ENCODE results near the gene UBALD2.
"Not testable (repeated sequence)": the region's sequence is repeated elsewhere in the genome, so short reads cannot be mapped to it uniquely, and the experiment has no call there.

Gene UBALD2

DNA sequence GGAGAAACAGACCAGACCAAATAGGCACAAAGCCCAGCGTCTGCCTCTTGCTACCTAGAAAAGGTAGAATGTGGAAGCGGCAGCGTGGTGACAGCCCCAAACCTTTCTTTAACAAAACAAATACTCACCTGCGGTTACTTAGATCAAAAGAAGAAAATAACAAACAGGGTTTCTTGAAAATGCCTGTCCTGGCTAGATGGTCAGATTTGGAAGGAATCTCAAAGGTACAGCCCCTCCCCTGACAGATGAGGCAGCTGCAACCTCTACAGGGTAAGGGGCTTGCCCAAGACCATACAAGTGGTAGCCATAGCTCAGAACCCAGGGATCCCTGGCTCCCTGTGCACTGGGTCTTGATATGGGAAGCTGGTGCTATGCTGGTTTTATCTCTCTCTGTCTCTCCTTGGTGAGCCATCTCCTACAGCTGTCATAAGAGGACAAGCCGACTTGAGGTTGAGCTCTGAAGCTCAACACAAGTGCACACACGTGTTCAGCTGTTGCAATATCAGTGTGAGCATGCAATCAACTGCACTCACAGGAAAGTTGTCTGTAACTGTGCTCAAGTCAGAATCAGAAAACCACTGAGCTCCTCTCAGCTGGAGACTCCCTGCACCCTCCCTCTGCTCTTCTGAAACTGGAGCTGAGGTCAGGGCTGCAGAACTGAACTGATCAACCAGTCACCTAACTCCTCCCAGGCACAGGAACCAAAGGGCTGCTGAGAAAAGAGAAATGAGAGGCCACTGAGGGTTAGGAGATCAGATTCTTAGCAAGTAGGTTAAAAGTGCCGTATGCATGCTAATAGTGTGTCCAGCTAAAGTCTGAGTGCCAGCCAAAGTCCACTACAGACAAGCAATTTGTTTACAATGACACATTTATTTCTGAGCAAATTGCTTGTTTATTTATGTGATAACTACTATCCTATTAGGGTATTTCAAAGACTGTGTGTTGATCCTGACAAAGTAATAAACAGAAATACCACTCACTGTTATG lies 18.8 kb upstream of the UBALD2 start:
- DNase-seq, result no peak

DNA sequence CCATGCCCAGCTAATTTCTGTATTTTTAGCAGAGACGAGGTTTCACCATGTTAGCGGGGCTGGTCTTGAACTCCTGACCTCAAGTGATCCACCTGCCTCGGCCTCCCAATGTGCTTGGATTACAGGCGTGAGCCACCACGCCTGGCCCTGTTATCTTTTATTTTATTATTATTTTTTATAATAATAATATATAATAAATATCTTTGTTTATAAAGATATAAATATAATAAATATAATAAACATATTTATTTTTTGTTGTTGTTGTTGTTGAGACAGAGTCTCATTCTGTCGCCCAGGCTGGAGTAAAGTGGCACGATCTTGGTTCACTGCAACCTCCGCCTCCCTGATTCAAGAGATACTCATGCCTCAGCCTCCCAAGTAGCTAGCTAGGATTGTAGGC lies 17.8 kb upstream of the UBALD2 start:
- no peak for DNase-seq

DNA sequence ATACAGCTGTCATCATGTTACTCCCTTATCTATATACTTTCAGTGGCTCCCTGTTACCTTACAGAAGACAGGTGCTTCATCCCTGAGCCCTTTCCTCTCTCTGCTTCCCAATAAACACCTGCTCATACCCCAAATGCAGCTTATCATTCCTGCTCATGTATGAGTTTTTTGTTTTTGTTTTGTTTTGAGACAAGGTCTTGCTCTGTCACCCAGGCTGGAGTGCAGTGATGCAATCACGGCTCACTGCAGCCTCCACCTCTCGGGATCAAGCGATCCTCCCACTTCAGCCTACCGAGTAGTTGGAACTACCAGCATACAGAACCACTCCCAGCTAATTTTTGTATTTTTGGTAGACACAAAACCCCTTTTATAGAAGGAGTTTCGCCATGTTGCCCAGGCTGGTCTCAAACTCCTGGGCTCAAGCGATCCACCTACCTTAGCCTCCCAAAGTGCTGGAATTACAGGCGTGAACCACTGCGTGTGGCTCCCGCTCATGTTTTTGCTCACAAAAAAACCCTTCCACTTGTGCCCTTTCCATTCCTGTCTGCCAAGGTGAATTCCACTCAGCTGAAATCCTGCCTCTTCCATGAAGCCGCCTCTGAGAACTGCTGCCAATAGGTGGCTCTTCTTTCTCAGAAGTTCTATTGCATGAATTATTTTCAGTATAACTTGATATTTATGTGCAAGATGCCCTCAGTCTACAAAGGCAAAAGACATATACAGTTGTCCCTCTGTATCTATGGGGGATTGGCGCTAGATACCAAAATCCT lies 16.9 kb upstream of the UBALD2 start:
- DNase-seq, result no peak

DNA sequence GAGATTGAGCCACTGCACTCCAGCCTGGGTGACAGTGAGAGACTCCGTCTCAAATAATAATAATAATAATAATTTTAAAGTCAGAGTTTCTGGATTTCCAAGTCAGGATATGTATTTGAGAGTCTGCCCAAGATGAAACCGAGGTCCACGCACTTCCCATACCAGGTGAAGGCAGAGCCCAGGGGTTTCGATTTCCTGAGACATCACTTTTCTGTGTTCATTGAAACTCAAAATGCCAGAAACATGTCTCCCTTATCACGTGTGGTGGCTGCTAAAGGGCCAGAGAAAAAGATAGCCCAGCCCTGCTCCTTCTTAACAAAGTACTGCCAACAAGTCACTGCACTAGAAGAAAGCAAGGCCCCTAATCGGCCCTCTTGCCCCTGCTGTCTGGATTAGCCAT lies 15.0 kb upstream of the UBALD2 start:
- no peak for DNase-seq

DNA sequence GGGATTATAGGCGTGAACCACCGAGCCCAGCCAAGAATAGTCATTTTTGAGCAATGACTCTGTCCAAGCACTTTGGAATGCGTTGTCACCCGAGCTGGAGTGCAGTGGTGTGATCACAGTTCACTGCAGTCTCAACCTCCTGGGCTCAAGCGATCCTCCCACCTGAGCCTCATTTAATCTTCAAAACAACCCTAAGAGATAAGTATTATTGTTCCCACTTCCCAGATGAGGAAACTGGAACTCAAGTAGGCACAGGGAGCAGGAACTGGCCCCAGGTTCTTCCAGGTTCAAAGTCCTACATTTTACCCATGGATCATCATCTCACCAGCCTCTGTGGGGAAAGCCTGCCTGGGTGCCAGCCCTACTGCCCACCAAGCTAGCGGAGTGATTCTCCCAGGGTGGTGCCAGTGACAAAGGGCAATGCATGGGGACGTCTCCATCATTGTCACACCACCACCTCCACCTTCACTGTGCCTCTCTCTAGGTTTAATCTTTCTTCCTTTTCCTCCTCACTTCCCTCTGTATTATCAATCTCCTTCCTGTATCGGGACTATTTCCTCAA lies 13.6 kb upstream of the UBALD2 start:
- no peak for DNase-seq

DNA sequence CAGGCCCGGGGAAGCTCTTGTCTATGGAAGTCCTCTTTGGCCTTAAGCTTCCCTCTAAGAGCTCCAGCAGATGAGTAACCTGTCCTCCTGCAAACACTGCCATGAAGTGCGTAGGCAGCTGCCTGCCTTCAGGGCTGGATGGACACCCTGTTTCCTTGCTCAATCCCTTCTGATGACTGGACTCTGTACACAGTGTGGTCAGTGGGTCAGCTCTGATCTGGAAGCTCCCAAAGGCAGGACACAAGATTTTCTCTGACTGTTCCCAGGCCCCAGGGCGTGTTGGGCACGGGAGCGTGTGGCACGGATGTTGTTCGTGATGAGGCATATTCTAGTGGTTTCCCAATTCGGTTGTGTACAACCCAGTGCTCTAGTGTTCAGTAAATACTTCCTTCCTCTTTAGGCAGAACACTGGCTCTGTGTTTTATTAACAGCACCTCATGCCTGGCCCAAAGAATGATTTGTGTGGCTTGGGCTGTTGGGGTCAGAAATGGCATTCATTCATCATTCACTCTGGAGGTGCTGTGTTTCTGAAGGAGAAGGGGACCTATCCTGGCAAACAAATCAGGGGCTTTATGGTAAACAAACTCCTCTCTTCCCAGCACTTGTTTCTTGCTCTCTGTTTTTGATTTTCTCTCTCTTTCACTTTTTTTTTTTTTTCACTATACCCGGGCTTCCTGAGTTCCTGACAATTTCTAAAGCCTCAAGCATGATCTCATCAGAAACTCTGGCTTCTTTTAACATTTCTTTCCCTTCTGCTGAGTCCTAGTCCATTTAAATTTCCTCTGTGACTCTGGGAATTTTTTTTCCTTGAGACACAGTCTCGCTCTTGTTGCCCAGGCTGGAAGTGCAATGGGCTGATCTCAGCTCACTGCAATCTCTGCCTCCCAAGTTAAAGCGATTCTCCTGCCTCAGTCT lies 12.9 kb upstream of the UBALD2 start:
- no peak for DNase-seq

DNA sequence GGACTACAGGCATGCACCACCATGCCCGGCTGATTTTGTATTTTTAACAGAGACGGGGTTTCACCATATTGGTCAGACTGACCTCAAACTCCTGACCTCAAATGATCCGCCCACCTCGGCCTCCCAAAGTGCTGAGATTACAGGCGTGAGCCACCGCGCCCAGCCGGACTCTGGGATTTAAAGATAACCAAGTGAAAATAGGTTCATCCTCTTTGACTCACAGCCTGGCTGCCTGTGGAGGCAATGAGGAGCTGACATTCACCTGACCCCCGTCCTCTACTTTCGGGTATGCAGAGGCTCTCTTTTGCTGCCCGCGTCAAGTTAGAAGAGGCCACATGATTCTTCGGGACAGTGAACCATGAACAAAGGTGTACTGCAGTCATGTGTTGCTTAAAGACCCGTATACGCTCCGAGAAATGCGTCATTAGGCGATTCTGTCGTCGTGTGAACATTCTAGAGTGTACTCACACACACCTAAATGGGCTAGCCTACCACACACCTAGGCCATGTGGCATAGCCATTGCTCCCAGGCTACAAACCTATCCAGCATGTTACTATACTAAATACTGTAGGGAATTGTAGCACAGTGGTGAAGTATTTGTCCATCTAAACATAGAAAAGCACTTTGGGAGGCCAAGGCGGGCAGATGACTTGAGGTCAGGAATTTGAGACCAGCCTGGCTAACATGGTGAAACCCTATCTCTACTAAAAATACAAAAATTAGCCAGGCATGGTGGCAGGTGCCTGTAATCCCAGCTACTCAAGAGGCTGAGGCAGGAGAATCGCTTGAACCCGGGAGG lies 12.0 kb upstream of the UBALD2 start:
- not testable (repeated sequence) for DNase-seq

GRCh38 chr17:76253841-76254240 lies 11.3 kb upstream of the UBALD2 start:
- DNase-seq, result no peak

GRCh38 chr17:76254275-76254674 lies 10.9 kb upstream of the UBALD2 start:
- DNase-seq, result no peak

GRCh38 chr17:76255801-76256429 lies 9.2 kb upstream of the UBALD2 start:
- no peak for DNase-seq

DNA sequence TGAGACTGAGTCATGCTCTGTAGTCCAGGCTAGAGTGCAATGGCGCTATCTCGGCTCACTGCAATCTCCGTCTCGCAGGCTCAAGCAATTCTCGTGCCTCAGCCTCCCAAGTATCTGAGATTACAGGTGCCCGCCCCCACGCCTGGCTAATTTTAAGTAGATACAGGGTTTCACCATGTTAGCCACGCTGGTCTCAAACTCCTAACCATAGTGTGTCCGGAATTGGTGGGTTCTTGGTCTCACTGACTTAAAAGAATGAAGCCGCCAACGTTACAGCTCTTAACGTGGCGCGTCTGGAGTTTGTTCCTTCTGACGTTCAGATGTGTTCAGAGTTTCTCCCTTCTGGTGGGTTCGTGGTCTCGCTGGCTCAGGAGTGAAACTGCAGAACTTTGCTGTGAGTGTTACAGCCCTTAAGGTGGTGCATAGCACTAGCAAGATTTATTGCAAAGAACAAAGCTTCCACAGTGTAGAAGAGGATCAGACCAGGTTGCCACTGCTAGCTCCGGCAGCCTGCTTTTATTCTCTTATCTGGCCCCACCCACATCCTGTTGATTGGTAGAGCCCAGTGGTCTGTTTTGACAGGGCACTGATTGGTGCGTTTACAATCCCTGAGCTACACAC lies 8.6 kb upstream of the UBALD2 start:
- not testable (repeated sequence) for DNase-seq

- no peak for DNase-seq
Measured at GRCh38 chr17:76260220-76260619, 4.9 kb upstream of the UBALD2 start.

GRCh38 chr17:76260669-76261068 lies 4.5 kb upstream of the UBALD2 start:
- DNase-seq, result no peak

DNA sequence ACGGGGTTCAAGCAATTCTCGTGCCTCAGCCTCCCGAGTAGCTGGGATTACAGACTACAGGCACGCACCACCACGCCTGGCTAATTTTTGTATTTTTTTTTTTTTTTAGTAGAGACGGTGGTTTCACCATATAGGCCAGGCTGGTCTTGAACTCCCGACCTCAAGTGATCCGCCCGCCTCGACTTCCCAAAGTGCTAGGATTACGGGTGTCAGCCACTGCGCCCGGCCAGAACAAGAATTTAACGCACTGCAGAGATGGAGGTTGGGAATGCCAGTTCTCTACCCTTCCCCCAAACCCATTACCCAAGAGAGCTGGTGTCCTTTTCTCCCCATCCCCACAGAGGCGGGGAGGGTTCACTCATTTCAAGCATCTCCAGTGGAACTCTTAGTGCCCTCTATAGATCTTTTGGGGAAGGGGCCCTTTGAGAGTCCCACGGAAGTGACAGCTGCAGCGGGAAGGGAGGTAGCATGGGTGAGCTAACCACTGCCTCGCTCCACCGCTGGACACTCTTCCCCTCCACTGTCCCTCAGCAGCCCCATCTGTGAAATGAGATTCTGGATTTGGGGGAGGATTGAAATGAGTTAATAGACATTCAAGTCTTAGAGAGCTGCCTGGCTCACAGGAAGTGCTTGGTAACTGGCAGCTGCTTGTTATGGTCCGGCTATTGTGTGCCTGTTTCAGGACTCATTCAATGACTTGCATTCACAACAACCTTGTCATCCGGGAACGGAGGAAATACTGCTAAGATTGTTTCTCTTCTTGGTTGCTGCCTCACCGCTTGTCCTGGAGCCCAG lies 3.5 kb upstream of the UBALD2 start:
- no peak for DNase-seq

GRCh38 chr17:76262732-76263344 lies 2.3 kb upstream of the UBALD2 start:
- no peak for DNase-seq

DNA sequence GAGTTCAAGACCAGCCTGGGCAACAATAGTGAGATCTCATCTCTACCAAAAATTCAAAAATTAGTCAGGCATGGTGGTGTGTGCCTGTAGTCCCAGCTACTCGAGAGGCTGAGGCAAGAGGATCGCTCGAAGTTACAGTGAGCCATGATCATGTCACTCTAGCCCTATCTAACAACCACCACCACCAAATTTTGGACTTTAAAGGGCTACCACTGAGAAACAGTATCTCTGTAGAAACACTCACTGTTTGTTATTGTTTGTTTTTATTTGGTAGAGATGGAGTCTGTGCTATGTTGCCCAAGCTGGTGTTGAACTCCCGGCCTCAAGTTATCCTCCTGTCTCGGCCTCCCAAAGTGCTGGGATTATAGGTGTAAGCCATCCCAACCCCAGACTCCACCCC lies 1.3 kb upstream of the UBALD2 start:
- DNase-seq, result no peak

- no peak for DNase-seq
Measured at GRCh38 chr17:76264425-76264754, 758 bp upstream of the UBALD2 start.

- no peak for DNase-seq
Measured at GRCh38 chr17:76265624-76266243, 586 bp downstream of the UBALD2 start.

Data from NCI-H1694 (cell line).